Parathyroid adenoma (tissue), 2 donors: ENCODE data around the gene SLC2A9.

Source experiments
- H2AFZ ChIP-seq: fragments of 300-600 bp; sonication (generic); one replicate; pipeline ENCODE4 v1.7.0; 2017; ENCODE audit warnings: antibody characterized with exemption, mild to moderate bottlenecking
- H3K27ac ChIP-seq: fragments of 300-600 bp; sonication (generic); one replicate; pipeline ENCODE4 v1.7.0; 2017
- H3K27me3 ChIP-seq: fragments of 300-600 bp; sonication (generic); one replicate; pipeline ENCODE4 v1.7.0; 2017; ENCODE audit warnings: low read length; ENCODE audit not compliant: control insufficient read depth, insufficient read depth
- H3K36me3 ChIP-seq: fragments of 300-600 bp; sonication (generic); one replicate; pipeline ENCODE4 v1.7.0; 2017; ENCODE audit warnings: low read length; ENCODE audit not compliant: control insufficient read depth, insufficient read depth
- H3K4me1 ChIP-seq: fragments of 300-600 bp; sonication (generic); one replicate; pipeline ENCODE4 v1.7.0; 2017; ENCODE audit warnings: control low read depth
- H3K4me2 ChIP-seq: fragments of 300-600 bp; sonication (generic); one replicate; pipeline ENCODE4 v1.7.0; 2017; ENCODE audit warnings: low read length
- H3K4me3 ChIP-seq: fragments of 300-600 bp; sonication (generic); one replicate; pipeline ENCODE4 v1.7.0; 2017; ENCODE audit warnings: low read depth, low read length
- H3K79me2 ChIP-seq: fragments of 300-600 bp; sonication (generic); one replicate; pipeline ENCODE4 v1.7.0; 2017; ENCODE audit warnings: control low read depth
- H3K9ac ChIP-seq: fragments of 300-600 bp; sonication (generic); one replicate; pipeline ENCODE4 v1.7.0; 2017; ENCODE audit warnings: mild to moderate bottlenecking
- H3K9me3 ChIP-seq: fragments of 300-600 bp; sonication (generic); one replicate; pipeline ENCODE4 v1.7.0; 2017; ENCODE audit warnings: low read length; ENCODE audit not compliant: control insufficient read depth
- CTCF ChIP-seq: fragments of 300-600 bp; sonication (generic); IDR thresholded peaks from one replicate; pipeline ENCODE4 v1.7.0; 2017; ENCODE audit warnings: antibody characterized with exemption, mild to moderate bottlenecking
- donor health status: primary hyperparathyroidism.

SLC2A9 gene

GRCh38 chr4:9891740-9892139, 129.6 kb downstream of the SLC2A9 start:
- Histone ChIP-seq H3K79me2 (no peaks in the 10 kb centered on the region), H3K27ac (no peak overlapping the region), H3K27me3 (no peaks in the 10 kb centered on the region), H3K9ac (no peak overlapping the region), H3K36me3 (no peaks in the 10 kb centered on the region), H3K9me3 (no peaks in the 10 kb centered on the region), H2AFZ (no peak overlapping the region), H3K4me3 (no peak overlapping the region), H3K4me1 (no peaks in the 10 kb centered on the region), H3K4me2 (no peak overlapping the region)
- TF ChIP-seq CTCF: no peak

- Histone ChIP-seq H3K27me3 (no peaks in the 10 kb centered on the region), H3K4me2 (no peak overlapping the region), H3K9me3 (no peaks in the 10 kb centered on the region), H3K4me3 (no peak overlapping the region), H3K27ac (no peak overlapping the region), H3K9ac (no peak overlapping the region), H3K36me3 (no peaks in the 10 kb centered on the region), H3K79me2 (no peaks in the 10 kb centered on the region), H3K4me1 (no peaks in the 10 kb centered on the region), H2AFZ (no peak overlapping the region)
- TF ChIP-seq CTCF: no peak
Measured at GRCh38 chr4:9891056-9891455, 130.2 kb downstream of the SLC2A9 start.

- Histone ChIP-seq H2AFZ (no peak overlapping the region), H3K36me3 (no peaks in the 10 kb centered on the region), H3K27ac (no peak overlapping the region), H3K9ac (no peak overlapping the region), H3K4me3 (no peak overlapping the region), H3K27me3 (no peaks in the 10 kb centered on the region), H3K4me1 (no peaks in the 10 kb centered on the region), H3K4me2 (no peak overlapping the region), H3K9me3 (no peaks in the 10 kb centered on the region), H3K79me2 (no peaks in the 10 kb centered on the region)
- TF ChIP-seq CTCF: no peak
Measured at GRCh38 chr4:9889306-9889705, 132.0 kb downstream of the SLC2A9 start.

- Histone ChIP-seq H3K4me3 (no peak overlapping the region), H3K9me3 (no peaks in the 10 kb centered on the region), H3K36me3 (no peaks in the 10 kb centered on the region), H3K79me2 (no peaks in the 10 kb centered on the region), H3K9ac (no peak overlapping the region), H3K27ac (no peak overlapping the region), H2AFZ (no peak overlapping the region), H3K27me3 (no peaks in the 10 kb centered on the region), H3K4me1 (peaks cover 3% of the 10 kb centered on the region), H3K4me2 (no peak overlapping the region)
- no peak for TF ChIP-seq CTCF
Measured at GRCh38 chr4:9885958-9886357, 135.3 kb downstream of the SLC2A9 start.

GRCh38 chr4:9880406-9881197, 140.7 kb downstream of the SLC2A9 start:
- H3K4me1 ChIP-seq: peaks cover 3% of the 10 kb centered on the region

More at GRCh38 chr4:9880406-9881197, 140.7 kb downstream of the SLC2A9 start:
- no peak for TF ChIP-seq CTCF
- Histone ChIP-seq H3K36me3 (no peaks in the 10 kb centered on the region), H3K9ac (no peak overlapping the region), H3K4me2 (no peak overlapping the region), H3K27me3 (no peaks in the 10 kb centered on the region), H3K79me2 (no peaks in the 10 kb centered on the region), H3K4me3 (no peak overlapping the region), H3K27ac (no peak overlapping the region), H2AFZ (no peak overlapping the region), H3K9me3 (no peaks in the 10 kb centered on the region)
